CD4-positive, alpha-beta T cell treated with Interleukin-6 at 100 ng/mL for 8 hours (primary cell): ENCODE measurements around the gene GPR12.
A peak's percentile ranks its signal among the peaks of the same experiment; 100 is the strongest.

Experiments
- DNase-seq: peaks from one replicate; pipeline ENCODE4 v3.0.0-alpha.2; 2020; ENCODE audit warnings: mixed read lengths, low spot score

Gene GPR12, protein sequence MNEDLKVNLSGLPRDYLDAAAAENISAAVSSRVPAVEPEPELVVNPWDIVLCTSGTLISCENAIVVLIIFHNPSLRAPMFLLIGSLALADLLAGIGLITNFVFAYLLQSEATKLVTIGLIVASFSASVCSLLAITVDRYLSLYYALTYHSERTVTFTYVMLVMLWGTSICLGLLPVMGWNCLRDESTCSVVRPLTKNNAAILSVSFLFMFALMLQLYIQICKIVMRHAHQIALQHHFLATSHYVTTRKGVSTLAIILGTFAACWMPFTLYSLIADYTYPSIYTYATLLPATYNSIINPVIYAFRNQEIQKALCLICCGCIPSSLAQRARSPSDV

DNA sequence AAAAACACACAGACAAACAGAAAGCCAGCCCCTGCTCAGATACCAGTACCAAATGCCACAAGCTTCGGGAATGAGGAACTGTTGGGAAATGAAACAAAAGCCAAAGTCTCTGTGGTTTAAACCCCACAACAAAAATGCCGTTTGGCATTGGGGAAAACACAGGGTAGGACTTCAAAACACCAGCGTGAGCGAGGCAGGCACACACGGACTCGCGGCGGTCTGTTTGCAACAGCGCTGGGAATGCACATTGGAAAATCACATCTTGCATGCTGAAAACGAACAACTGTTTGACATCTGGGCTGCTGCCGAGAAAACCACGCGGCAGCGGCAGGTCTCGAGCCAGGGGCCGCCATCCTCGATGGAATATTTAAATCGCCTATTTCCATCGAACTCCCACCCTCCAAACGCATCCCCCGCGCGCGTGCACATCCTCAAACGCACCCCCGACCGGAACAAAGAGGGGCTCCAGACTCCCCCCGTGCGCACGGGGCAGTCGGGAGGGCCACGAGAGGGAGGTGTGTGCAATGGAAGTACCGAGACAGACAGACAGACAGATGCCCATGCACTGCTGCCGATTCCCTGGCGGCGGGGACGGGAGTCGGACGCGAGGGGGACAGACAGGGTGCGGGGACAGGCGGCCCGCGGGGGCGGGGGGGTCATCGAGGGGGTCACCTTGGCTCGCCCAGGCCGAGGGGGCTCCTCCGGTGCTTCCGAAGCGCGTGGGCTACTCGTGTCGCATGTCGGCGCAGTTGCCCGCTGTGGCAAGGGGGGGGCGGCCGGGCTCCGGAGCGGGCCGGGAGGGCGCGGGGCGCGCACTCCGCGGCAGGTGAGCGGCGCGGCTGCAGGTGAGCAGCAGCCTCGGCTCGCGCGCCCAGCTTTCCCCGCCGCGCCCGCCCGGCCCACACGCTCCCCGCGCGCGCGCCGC lies at the start of gene GPR12:
TSS of gene GPR12 (minus strand) at position 880 of the 925 bp plus-strand sequence. CDS start 959 bp downstream, outside the sequence.
- no peak for DNase-seq

DNA sequence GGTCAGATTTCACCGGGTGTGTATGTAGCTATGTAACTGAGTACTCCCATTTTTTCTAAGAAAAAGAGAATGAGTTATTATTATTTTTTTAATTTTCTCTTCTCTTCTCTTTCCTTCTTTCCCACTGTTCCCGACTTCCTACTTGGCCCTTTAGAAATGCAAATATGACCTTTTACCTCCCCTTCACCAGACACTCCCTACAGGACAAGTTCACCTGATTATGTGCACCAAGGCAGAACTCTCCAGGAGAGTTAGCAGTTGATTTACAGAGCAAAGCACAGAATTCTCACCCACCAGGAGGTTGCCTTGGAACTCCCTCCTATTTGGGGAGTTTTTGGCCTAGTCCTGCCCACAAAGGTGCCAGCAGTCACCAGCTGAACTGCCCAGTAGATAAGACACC lies 49.5 kb upstream of the GPR12 start:
- DNase-seq, result no peak

DNA sequence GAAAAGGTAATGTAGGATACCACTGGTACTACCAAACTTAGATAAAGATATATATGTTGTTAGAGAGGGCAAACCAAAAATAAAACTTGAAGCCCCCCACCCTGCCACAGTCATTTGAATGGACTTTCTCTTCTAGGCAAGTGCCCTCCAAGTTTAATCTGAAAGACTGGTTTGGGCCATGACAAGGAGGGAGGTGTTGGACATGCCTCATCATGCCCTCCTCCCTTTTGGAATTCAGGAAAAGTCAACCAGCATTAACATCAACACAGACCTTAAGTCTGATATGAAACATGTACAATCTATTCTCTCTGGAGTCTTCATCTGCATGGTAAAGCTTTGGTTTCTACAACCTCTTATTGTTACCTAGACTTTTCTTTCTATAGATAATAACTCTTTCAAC lies 46.3 kb upstream of the GPR12 start:
- no peak for DNase-seq

DNA sequence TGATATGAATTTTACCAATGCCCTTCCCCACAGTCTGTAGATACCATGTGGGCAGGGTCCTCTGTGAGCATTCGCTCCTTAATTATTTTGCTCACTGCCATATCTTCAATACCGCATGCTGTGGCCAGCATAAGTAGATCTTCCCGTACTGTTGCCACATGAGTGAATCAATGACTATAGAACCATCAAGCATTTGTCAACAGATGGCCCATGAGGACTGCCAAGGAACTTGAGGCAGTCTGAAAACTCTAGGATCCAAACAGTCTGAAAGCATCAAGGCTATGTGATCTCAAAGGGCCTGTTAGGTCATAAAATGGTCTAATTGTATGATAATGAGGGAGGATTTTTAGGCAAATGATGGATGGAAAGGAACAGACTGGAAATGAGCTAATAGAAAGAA lies 27.4 kb upstream of the GPR12 start:
- no peak for DNase-seq

GRCh38 chr13:26786651-26787295 lies 26.2 kb upstream of the GPR12 start:
- DNase-seq, result no peak

GRCh38 chr13:26785838-26786630 lies 25.4 kb upstream of the GPR12 start:
- DNase-seq, result peak; percentile 69

DNA sequence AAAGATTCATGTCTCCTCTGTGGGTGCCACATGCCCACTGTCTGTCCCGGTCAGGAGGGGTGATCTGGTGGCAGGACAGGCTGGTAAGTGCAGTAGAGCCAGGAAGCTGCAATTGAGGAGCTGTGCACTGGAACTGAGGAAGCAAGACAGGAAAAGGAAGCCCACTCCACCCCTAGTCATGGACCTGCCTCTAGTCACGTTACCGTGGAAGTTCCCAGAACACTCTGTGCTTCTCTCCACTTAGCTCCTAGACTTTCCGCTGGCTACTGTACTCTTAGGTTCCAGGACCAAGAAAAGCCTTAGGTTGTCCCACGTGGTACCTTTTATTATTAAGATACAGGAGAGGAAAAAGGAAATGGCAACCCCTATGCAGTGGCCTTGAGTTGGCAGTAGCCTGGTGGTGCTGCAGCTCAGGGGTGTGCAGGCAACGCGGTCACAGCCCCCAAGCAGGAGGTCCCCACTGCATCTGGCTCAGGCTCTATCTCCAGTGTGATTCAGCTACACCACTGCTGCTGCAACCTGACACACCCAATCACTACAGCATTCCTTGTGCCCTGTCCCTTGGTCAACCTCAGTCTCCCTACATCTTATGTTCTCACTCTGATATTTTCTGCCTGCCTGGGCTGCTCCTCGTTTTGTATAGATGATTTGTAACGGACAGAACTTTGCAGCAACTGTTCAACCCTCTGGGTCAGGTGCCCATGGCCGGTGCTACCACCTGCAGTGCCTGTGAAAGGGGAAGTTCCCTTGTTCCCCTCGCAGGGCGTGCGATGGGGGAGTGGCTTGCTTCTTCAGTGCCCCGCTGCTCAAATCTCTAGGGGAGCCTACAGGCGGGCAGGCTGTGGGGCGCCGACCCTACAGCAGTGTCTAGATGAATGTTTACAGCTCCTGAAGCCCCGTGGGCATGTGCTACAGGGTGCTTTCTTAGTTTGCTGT lies 24.4 kb upstream of the GPR12 start:
- DNase-seq, result peak; percentile 4

DNA sequence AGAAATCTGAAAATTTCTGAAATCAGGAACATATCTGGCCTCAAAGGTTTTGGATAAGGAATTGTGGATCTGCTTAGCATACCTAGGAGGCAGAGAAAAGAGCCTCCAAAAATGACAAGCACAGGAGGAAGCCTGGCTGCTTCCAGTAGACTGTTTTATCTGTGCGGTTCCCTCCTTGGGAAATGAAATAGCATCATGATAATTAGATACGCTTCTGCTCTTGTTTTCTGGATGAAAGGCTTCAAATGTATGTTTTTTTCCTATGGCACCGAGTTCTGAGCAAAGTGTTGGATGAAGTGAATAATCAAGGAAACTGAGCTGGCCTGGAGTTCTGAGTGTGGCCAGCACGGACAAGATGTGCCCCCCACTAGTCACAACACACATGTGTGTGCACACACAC lies 19.8 kb upstream of the GPR12 start:
- no peak for DNase-seq

DNA sequence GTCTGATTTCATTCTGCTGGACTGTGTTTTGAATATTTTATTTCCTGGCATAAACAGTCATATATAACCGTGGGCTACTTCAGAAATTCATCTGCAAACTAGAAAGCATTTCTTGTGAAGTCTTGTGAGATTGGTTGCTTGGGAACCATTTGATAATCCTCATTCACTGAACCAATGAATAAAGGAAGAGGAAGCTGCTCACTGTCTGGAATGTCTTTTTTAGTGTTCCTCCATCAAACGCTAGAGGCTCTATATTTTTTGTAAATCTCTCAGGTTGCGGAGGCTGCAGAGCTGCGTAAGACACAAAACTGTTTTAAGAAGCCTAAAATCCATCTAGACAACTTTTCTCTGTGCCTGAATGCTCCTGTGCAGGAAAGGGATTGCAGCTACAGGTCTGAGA lies 18.7 kb upstream of the GPR12 start:
- no peak for DNase-seq

- no peak for DNase-seq
Observed at GRCh38 chr13:26772531-26772930, 11.9 kb upstream of the GPR12 start.

DNA sequence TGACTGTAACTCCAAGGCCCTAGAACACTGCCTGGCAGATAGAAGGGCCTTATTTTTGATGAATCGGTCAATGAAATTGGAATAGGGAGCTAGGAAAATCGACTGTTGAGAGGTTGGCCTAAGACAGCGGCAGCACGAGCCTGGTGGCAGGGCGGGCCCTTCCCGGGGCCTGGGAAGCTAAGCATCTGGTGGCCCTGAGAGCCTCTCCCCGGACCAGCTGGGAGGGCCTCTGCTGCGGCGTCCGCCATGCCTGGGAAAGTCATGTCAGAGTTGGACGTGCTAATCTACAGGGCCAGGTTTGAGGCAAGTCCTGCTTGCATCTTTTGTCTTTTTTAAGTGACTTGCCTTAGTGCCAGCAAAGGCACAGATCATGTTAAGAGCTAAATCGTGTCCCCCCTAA lies 11.2 kb upstream of the GPR12 start:
- DNase-seq, result no peak

DNA sequence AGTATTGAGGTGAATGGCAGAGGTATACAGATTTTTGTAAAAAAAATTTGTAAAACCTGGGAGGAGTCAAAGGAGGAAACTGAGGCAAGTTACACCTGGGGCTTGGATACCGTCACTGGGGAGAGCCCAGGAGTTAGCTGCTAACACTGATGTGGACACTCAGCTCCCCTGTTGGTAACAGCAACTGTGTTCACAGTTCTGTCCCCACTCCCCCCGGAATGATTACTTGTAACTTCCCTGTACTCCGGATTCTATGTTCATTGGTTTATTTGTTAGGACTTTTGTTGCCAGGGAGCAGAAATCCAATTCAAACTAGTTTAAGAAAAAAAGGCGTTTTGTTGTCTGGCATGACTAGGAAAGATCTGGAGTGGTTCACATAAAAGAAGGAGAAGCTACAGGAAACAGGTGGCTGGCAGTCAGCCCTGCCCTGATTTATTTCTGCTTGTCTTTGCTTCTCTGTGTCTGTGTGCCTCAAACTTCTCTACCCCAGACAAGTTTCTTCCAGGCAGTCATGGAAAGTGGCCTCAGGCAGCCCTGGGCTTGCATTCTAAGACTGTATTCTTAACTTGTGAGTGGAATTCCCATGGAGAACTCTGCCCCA lies 2.3 kb upstream of the GPR12 start:
- DNase-seq, result no peak

- no peak for DNase-seq
Observed at GRCh38 chr13:26760832-26761582, 421 bp upstream of the GPR12 start.

- no peak for DNase-seq
Observed at GRCh38 chr13:26759249-26759906, 1.2 kb downstream of the GPR12 start.

DNA sequence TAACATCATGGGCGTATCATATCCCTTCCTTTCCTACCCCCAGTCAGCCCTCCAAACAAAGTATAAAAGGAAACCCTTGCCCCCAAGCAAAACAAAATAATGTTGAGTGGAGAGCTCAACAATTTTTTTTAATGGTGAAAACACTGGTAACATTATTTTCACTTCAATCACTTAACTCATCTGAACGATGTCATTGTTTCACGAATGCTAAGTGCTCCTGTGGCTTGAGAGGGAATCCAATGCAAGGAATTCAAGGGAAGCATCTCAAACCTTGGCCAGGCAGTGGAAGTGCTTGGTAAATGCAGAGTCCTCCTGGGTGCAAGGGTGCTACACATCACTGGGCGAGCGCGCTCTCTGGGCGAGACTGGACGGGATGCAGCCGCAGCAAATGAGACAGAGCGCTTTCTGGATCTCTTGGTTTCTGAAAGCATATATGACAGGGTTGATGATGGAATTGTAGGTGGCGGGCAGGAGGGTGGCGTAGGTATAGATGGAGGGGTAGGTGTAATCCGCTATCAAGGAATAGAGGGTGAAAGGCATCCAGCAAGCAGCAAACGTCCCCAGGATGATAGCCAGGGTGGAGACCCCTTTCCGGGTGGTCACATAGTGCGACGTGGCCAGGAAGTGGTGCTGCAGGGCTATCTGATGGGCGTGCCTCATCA lies 2.0 kb downstream of the GPR12 start:
- DNase-seq, result no peak

DNA sequence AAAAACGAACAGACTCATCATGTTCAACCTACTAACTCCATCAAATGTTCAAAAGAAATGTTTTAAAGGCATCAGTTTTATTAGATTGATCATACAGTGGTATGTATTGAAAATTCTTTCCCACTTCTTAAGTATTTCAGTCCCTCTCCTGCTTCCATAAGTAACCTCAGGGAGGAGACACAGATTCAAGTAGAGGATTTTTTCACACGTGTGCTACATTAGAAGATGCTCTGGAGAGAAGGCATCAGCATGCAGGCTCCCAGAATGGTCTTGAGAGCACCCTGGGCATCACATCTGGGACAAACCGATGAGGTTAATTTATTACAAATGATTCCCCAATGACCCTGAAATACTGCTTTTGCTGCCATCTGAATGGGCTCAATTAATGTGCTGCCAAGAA lies 3.6 kb downstream of the GPR12 start:
- no peak for DNase-seq

DNA sequence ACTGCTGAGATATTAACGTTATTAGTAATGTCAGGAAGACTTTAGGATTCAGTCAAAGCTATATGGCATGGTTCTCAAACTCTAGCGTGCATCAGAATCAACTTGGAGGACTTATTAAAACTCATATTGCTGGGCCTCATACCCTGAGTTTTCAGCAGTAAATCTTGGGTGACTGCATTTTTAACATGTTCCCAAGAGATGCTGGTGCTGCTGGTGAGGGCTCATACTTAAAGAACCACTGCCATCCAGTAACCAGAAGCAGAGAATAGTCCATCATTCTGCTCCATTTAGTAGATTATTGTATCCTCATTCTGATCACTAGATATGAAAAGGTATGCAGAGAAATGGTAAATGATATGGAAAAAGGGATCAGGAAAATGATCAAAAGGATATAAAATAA lies 7.9 kb downstream of the GPR12 start:
- DNase-seq, result no peak

DNA sequence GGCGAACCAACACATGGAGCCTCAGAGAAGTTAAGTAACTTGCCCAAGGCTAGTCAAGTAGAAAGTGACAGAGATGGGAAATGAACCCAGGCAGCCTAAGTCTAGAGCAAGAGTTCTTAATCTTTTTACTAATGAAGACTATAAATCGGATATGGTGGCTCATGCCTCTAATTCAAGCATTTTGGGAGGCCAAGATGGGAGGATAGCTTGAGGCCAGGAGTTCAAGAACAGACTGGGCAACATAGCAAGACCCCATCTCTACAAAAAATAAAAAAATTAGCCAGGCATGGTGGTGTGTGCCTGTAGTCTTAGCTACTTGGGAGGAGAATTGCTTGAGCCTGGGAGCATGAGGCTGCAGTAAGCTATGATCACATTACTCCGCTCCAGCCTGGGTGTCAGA lies 10.7 kb downstream of the GPR12 start:
- no peak for DNase-seq

- no peak for DNase-seq
Observed at GRCh38 chr13:26749285-26749684, 11.3 kb downstream of the GPR12 start.
